GM12878 (cell line): ENCODE data around the gene SCGB1C2.

Experiments used
- FOS ChIP-seq: IDR thresholded peaks from 3 replicates; pipeline ENCODE4 v1.6.1; 2011; ENCODE audit warnings: borderline replicate concordance; ENCODE audit not compliant: insufficient read length; ENCODE audit errors: extremely low read depth
- FOXK2 ChIP-seq: fragments of 450-650 bp; IDR thresholded peaks from 2 replicates; pipeline ENCODE4 v1.6.1; 2017; ENCODE audit warnings: mild to moderate bottlenecking, moderate library complexity
- SP1 ChIP-seq: IDR thresholded peaks from one replicate; pipeline ENCODE4 v1.6.1; 2011; ENCODE audit warnings: low read depth, low read length
- TF ChIP-seq, protein P1 (sequence below): IDR thresholded peaks from 2 replicates; pipeline ENCODE4 v1.6.1; 2012; ENCODE audit warnings: low read depth, low read length, improper control_type of control experiment

DNA sequence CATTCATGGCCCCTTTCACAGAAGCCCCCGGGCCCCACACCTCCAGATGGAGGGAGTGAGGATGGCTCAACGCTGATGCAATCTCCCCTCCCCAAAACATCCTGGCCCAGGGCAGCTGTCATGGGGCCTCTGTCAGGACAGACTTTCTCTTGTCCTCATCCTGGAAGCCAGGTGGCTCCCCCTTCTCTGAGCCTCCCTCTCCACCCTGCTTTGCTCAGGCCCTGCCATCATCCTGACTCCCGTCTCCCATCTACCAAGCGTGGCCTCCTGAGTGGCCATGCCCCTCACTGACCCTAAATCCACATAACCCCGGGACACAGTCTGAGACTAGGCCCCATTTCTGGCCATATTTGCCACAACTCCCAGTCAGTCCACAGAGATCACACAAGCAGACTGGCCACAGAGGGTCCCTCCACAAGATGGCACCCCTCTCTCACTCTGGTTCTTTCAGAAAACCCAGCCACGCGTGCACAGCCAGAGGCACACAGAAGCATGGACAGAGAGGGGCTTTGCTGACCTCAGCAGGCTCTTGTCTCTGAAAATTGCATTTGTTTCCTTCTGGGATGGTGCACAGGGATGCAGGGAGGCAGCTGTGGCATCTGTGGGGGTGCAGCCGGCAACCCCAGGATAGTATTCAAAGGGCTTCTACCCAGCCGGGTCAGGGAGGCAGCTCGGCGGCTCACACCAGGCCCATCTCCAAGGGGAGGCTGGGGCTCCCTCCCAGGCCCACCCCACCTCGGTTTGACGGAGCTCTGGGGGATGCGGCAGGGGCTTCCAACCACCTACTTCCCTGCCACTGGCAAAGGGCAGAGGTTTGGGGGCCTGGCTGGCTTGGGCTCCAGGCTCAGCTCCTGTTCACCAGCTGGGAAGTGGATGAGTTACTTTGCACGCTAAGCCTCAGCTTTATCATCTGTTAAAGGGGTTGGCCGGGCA lies 27.2 kb downstream of the SCGB1C2 start:
- TF ChIP-seq FOS (no peak), SP1 (no peak), FOXK2 (no peak)
- TF ChIP-seq, protein P1, sequence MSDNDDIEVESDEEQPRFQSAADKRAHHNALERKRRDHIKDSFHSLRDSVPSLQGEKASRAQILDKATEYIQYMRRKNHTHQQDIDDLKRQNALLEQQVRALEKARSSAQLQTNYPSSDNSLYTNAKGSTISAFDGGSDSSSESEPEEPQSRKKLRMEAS, result no peak
